Central memory CD8-positive, alpha-beta T cell (primary cell): ENCODE measurements around the gene SRGAP2C.
"Not testable (repeated sequence)": the region's sequence is repeated elsewhere in the genome, so short reads cannot be mapped to it uniquely, and the experiment has no call there.

Experiments
- ATAC-seq: fragments of 150-1000 bp; cut with Tn5 transposase; replicated peaks from 2 replicates; pipeline ENCODE4 v1.10.0; 2022; ENCODE audit warnings: mild to moderate bottlenecking, moderate FRiP score, moderate number of reproducible peaks; ENCODE audit not compliant: poor library complexity, severe bottlenecking; ENCODE audit errors: extremely low read depth
- DNase-seq, 2 donors: peaks; one replicate each; pipeline ENCODE4 v3.0.0; 2021; ENCODE audit warnings: low spot score in 2 of 2
- H3K27ac Mint-ChIP-seq: one replicate; pipeline ENCODE4 v1.8.0; 2022; ENCODE audit warnings: low read depth, mild to moderate bottlenecking, moderate library complexity, mixed read lengths
- H3K27me3 Mint-ChIP-seq: one replicate; pipeline ENCODE4 v1.8.0; 2022; ENCODE audit warnings: mixed read lengths
- H3K36me3 Mint-ChIP-seq: one replicate; pipeline ENCODE4 v1.8.0; 2022; ENCODE audit warnings: mild to moderate bottlenecking, moderate library complexity, mixed read lengths; ENCODE audit not compliant: insufficient read depth
- H3K4me1 Mint-ChIP-seq: one replicate; pipeline ENCODE4 v1.8.0; 2022; ENCODE audit warnings: mixed read lengths
- H3K4me3 Mint-ChIP-seq: one replicate; pipeline ENCODE4 v1.8.0; 2022; ENCODE audit warnings: mild to moderate bottlenecking, moderate library complexity, mixed read lengths
- H3K9me3 Mint-ChIP-seq: one replicate; pipeline ENCODE4 v1.8.0; 2022; ENCODE audit warnings: mixed read lengths

SRGAP2C gene

GRCh38 chr1:121257632-121258031 is 72.9 kb downstream of the SRGAP2C start:
- H3K4me3 Mint-ChIP-seq, H3K4me1 Mint-ChIP-seq, H3K27me3 Mint-ChIP-seq, ATAC-seq, H3K9me3 Mint-ChIP-seq, H3K27ac Mint-ChIP-seq, H3K36me3 Mint-ChIP-seq, DNase-seq: not testable (repeated sequence)

- not testable (repeated sequence) for H3K9me3 Mint-ChIP-seq
These were observed 73.4 kb downstream of the SRGAP2C start for GRCh38 chr1:121258134-121258533.

GRCh38 chr1:121260205-121260604 is 75.4 kb downstream of the SRGAP2C start:
- H3K4me3 Mint-ChIP-seq, H3K27ac Mint-ChIP-seq, ATAC-seq, H3K36me3 Mint-ChIP-seq, H3K9me3 Mint-ChIP-seq, H3K27me3 Mint-ChIP-seq, DNase-seq, H3K4me1 Mint-ChIP-seq: not testable (repeated sequence)

More at GRCh38 chr1:121258134-121258533, 73.4 kb downstream of the SRGAP2C start:
- not testable (repeated sequence) for H3K4me1 Mint-ChIP-seq, H3K36me3 Mint-ChIP-seq, DNase-seq, H3K27me3 Mint-ChIP-seq, H3K27ac Mint-ChIP-seq, ATAC-seq, H3K4me3 Mint-ChIP-seq

- H3K27ac Mint-ChIP-seq, DNase-seq, ATAC-seq, H3K9me3 Mint-ChIP-seq, H3K27me3 Mint-ChIP-seq, H3K4me1 Mint-ChIP-seq, H3K4me3 Mint-ChIP-seq, H3K36me3 Mint-ChIP-seq: not testable (repeated sequence)
These were observed 77.4 kb downstream of the SRGAP2C start for GRCh38 chr1:121262163-121262562.

GRCh38 chr1:121263789-121264244 is 79.0 kb downstream of the SRGAP2C start:
- not testable (repeated sequence) for H3K36me3 Mint-ChIP-seq, DNase-seq, H3K9me3 Mint-ChIP-seq, H3K27me3 Mint-ChIP-seq, H3K4me3 Mint-ChIP-seq, H3K4me1 Mint-ChIP-seq, H3K27ac Mint-ChIP-seq
- ATAC-seq, result peak; percentile 63

- not testable (repeated sequence) for H3K9me3 Mint-ChIP-seq, H3K36me3 Mint-ChIP-seq, H3K4me1 Mint-ChIP-seq, H3K27ac Mint-ChIP-seq, H3K27me3 Mint-ChIP-seq, DNase-seq, ATAC-seq, H3K4me3 Mint-ChIP-seq
These were observed 82.3 kb downstream of the SRGAP2C start for GRCh38 chr1:121267072-121267471.

GRCh38 chr1:121269309-121269708 is 84.5 kb downstream of the SRGAP2C start:
- not testable (repeated sequence) for ATAC-seq, H3K36me3 Mint-ChIP-seq, H3K4me3 Mint-ChIP-seq, H3K9me3 Mint-ChIP-seq, H3K4me1 Mint-ChIP-seq, DNase-seq, H3K27me3 Mint-ChIP-seq
- H3K27ac Mint-ChIP-seq, result peak overlapping the region; percentile 75

GRCh38 chr1:121269973-121270372 is 85.2 kb downstream of the SRGAP2C start:
- not testable (repeated sequence) for H3K36me3 Mint-ChIP-seq, H3K9me3 Mint-ChIP-seq, H3K27me3 Mint-ChIP-seq, H3K4me1 Mint-ChIP-seq, DNase-seq
- H3K4me3 Mint-ChIP-seq, result peak overlapping the region; percentile 84
- ATAC-seq, result peak; percentile 93
- peak overlapping the region; percentile 75 for H3K27ac Mint-ChIP-seq

GRCh38 chr1:121271143-121271715 is 86.5 kb downstream of the SRGAP2C start:
- not testable (repeated sequence) for H3K4me1 Mint-ChIP-seq, H3K4me3 Mint-ChIP-seq, H3K9me3 Mint-ChIP-seq, H3K27me3 Mint-ChIP-seq, H3K36me3 Mint-ChIP-seq, DNase-seq, H3K27ac Mint-ChIP-seq
- ATAC-seq, result peak; percentile 29

- not testable (repeated sequence) for DNase-seq, H3K4me1 Mint-ChIP-seq, H3K4me3 Mint-ChIP-seq, H3K27me3 Mint-ChIP-seq, H3K27ac Mint-ChIP-seq, ATAC-seq, H3K36me3 Mint-ChIP-seq, H3K9me3 Mint-ChIP-seq
These were observed 90.7 kb downstream of the SRGAP2C start for GRCh38 chr1:121275435-121275834.

- not testable (repeated sequence) for ATAC-seq, DNase-seq, H3K27me3 Mint-ChIP-seq, H3K4me3 Mint-ChIP-seq, H3K27ac Mint-ChIP-seq, H3K36me3 Mint-ChIP-seq, H3K4me1 Mint-ChIP-seq, H3K9me3 Mint-ChIP-seq
These were observed 93.4 kb downstream of the SRGAP2C start for GRCh38 chr1:121278202-121278601.

GRCh38 chr1:121278777-121279547 is 94.2 kb downstream of the SRGAP2C start:
- H3K4me3 Mint-ChIP-seq, ATAC-seq, H3K36me3 Mint-ChIP-seq, H3K4me1 Mint-ChIP-seq, H3K9me3 Mint-ChIP-seq, DNase-seq, H3K27me3 Mint-ChIP-seq, H3K27ac Mint-ChIP-seq: not testable (repeated sequence)

- not testable (repeated sequence) for H3K4me3 Mint-ChIP-seq, H3K36me3 Mint-ChIP-seq, H3K4me1 Mint-ChIP-seq, DNase-seq, ATAC-seq, H3K27me3 Mint-ChIP-seq, H3K9me3 Mint-ChIP-seq, H3K27ac Mint-ChIP-seq
These were observed 94.7 kb downstream of the SRGAP2C start for GRCh38 chr1:121279548-121279898.
